ENCODE results near the gene ANXA11. TPM values are rescaled to one million over a fixed set of nuclear protein-coding genes. Genes with fewer than 3 reads are reported as not detected.
A peak's percentile ranks its signal among the peaks of the same experiment; 100 is the strongest.
"Not testable (repeated sequence)": the region's sequence is repeated elsewhere in the genome, so short reads cannot be mapped to it uniquely, and the experiment has no call there.

The ANXA11 gene
- total and polyA plus RNA-seq, 2 donors (not counting 1 experiment from before 2014, with no cell fraction given) = 88.3 to 177 TPM

DNA sequence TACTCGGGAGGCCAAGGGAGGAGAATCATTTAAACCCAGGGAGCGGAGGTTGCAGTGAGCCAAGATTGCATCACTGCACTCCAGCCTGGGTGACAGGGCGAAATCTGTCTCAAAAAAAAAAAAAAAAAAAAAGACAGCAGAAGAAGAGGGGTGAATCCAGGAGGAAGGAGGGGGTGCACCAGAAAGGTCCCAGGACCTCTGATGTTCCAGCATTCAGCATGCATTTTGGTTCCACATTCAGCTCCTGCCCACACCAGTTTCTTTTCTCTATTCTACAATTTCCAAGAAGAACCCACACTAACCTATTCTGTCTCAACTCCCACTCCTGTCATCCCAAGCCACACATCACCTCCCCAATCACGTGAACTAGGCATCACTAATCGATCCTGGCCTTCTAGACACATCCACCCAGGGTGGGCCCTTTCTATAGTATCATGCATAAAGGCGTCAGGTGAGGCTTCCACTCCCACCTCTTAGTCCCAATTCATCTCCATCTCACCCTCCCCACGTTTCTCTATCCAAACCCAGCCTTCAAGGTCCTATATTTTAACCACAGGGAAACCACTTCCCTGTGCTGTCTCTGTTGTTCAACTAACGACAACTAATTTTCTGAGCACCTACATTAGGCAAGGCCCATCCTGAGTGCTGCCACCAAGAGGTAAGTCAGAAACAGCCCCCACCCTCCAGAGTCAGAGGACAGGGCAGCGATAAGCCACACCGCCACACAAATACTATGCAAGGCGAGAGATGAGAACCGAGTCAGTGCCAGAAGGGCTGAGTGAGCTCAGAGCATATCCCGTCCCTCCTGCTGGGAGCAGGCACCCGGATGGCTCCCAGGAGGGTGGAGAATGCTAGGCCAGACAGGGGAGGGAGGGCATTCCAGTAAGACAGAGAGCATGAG is 2.2 kb downstream of the ANXA11 start:
- Histone ChIP-seq H3K27ac (ENCODE audit: low read length in 2 of 2) (peak overlapping the region in 1 of 2 donors; percentile 91), H3K4me3 (ENCODE audit: control extremely low read depth in 1 of 5, extremely low read depth in 1 of 5, insufficient read depth in 1 of 5, low read depth in 2 of 5, low read length in 4 of 5) (peak overlapping the region; percentile 53 to 90 (median 74)), H2AFZ (ENCODE audit: insufficient read depth, low read depth, low read length, poor library complexity, severe bottlenecking) (peak overlapping the region; percentile 53), H4K20me1 (ENCODE audit: control insufficient read depth, insufficient read depth, low read length, poor library complexity, severe bottlenecking) (peaks cover 61% of the 10 kb centered on the region), H3K4me2 (replicated peaks; ENCODE audit: low read depth, low read length, poor library complexity, severe bottlenecking) (peak overlapping the region; percentile 92), H3K27me3 (replicated peaks in 1 of 4; ENCODE audit: control extremely low read depth in 1 of 4, control insufficient read depth in 3 of 4, insufficient read depth in 4 of 4, low read length in 3 of 4) (no peaks in the 10 kb centered on the region), H3K79me2 (ENCODE audit: control insufficient read depth, insufficient read depth, low read length) (peaks cover 99% of the 10 kb centered on the region), H3K9ac (ENCODE audit: low read length) (peak overlapping the region; percentile 75), H3K4me1 (ENCODE audit: control insufficient read depth in 2 of 2, insufficient read depth in 2 of 2, low read length in 2 of 2) (peaks cover 58 to 64% of the 10 kb centered on the region in 2 donors), H3K36me3 (replicated peaks in 1 of 2; ENCODE audit: control extremely low read depth in 1 of 2, control insufficient read depth in 1 of 2, extremely low read depth in 1 of 2, insufficient read depth in 2 of 2, low read length in 1 of 2) (peaks cover 0 to 18% of the 10 kb centered on the region in 2 experiments), H3K9me3 (ENCODE audit: control extremely low read depth in 1 of 3, control insufficient read depth in 2 of 3, insufficient read depth in 1 of 3, low read length in 2 of 3) (no peaks in the 10 kb centered on the region)
- WGBS (ENCODE audit: insufficient coverage) = 61% methylated on average over 13 of the region's 14 CpGs
- TF ChIP-seq EZH2 (IDR thresholded peaks at IDR 0.05; ENCODE audit: borderline replicate concordance, insufficient read depth, low read depth, low read length, poor library complexity, severe bottlenecking) = no peak
- TF ChIP-seq, protein P1, sequence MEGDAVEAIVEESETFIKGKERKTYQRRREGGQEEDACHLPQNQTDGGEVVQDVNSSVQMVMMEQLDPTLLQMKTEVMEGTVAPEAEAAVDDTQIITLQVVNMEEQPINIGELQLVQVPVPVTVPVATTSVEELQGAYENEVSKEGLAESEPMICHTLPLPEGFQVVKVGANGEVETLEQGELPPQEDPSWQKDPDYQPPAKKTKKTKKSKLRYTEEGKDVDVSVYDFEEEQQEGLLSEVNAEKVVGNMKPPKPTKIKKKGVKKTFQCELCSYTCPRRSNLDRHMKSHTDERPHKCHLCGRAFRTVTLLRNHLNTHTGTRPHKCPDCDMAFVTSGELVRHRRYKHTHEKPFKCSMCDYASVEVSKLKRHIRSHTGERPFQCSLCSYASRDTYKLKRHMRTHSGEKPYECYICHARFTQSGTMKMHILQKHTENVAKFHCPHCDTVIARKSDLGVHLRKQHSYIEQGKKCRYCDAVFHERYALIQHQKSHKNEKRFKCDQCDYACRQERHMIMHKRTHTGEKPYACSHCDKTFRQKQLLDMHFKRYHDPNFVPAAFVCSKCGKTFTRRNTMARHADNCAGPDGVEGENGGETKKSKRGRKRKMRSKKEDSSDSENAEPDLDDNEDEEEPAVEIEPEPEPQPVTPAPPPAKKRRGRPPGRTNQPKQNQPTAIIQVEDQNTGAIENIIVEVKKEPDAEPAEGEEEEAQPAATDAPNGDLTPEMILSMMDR (IDR thresholded peaks at IDR 0.05) = peak; percentile 42
- ATAC-seq (ENCODE audit: low read depth) (peak; percentile 44), DNase-seq (peak; percentile 71)
- CTCF ChIA-PET = interaction anchor here (0.7 to 8.3 kb wide), 10 partner anchors 9 to 145 kb away, joined by 4 to 85 read pairs (median 7); no protein-coding TSS in a partner anchor
- peak overlapping the region; percentile 96 for H3K27ac Mint-ChIP-seq
- H3K4me3 Mint-ChIP-seq = peak overlapping the region; percentile 93
- POLR2A ChIA-PET = interaction anchor here (1.0 to 3.9 kb wide), 3 partner anchors 8 to 59 kb away, joined by 4 to 33 read pairs (median 6); no protein-coding TSS in a partner anchor
- peaks cover 68% of the 10 kb centered on the region for H3K4me1 Mint-ChIP-seq
- H3K27me3 Mint-ChIP-seq = no peaks in the 10 kb centered on the region
- H3K9me3 Mint-ChIP-seq (ENCODE audit: insufficient read depth) = no peaks in the 10 kb centered on the region
- intact Hi-C loops (cut with micrococcal nuclease) = loop anchor here (5.0 to 10.0 kb wide), 4 partner anchors 36 to 758 kb away; partner anchors contain the start of genes NUTM2E and ZCCHC24

GRCh38 chr10:80202530-80202929 is 2.8 kb downstream of the ANXA11 start:
- H3K27ac ChIP-seq (ENCODE audit: low read length in 2 of 2); H3K9me3 Mint-ChIP-seq (ENCODE audit: insufficient read depth); H3K27me3 ChIP-seq (replicated peaks in 1 of 4; ENCODE audit: control extremely low read depth in 1 of 4, control insufficient read depth in 3 of 4, insufficient read depth in 4 of 4, low read length in 3 of 4); H3K9ac ChIP-seq (ENCODE audit: low read length); DNase-seq; H3K4me3 ChIP-seq (ENCODE audit: control extremely low read depth in 1 of 5, extremely low read depth in 1 of 5, insufficient read depth in 1 of 5, low read depth in 2 of 5, low read length in 4 of 5); ATAC-seq (ENCODE audit: low read depth); H3K9me3 ChIP-seq (ENCODE audit: control extremely low read depth in 1 of 3, control insufficient read depth in 2 of 3, insufficient read depth in 1 of 3, low read length in 2 of 3); H3K27me3 Mint-ChIP-seq; H2AFZ ChIP-seq (ENCODE audit: insufficient read depth, low read depth, low read length, poor library complexity, severe bottlenecking): not testable (repeated sequence)
- intact Hi-C loops (cut with micrococcal nuclease) = loop anchor here (5.0 to 10.0 kb wide), 4 partner anchors 35 to 758 kb away; partner anchors contain the start of genes NUTM2E and ZCCHC24
- Mint-ChIP-seq H3K27ac (peak overlapping the region; percentile 28), H3K4me1 (peaks cover 72% of the 10 kb centered on the region), H3K4me3 (peak overlapping the region; percentile 46)
- ChIA-PET CTCF (interaction anchor here (1.2 to 8.3 kb wide), 4 partner anchors 8 to 58 kb away, joined by 6 to 85 read pairs (median 16); no protein-coding TSS in a partner anchor), POLR2A (interaction anchor here (3.9 kb wide), 1 partner anchor 15 kb away, joined by 33 read pairs; no protein-coding TSS in a partner anchor)
- Histone ChIP-seq H4K20me1 (ENCODE audit: control insufficient read depth, insufficient read depth, low read length, poor library complexity, severe bottlenecking) (peaks cover 68% of the 10 kb centered on the region), H3K4me1 (ENCODE audit: control insufficient read depth in 2 of 2, insufficient read depth in 2 of 2, low read length in 2 of 2) (peaks cover 62 to 70% of the 10 kb centered on the region in 2 donors), H3K36me3 (replicated peaks in 1 of 2; ENCODE audit: control extremely low read depth in 1 of 2, control insufficient read depth in 1 of 2, extremely low read depth in 1 of 2, insufficient read depth in 2 of 2, low read length in 1 of 2) (peaks cover 0 to 18% of the 10 kb centered on the region in 2 experiments), H3K79me2 (ENCODE audit: control insufficient read depth, insufficient read depth, low read length) (peaks cover 100% of the 10 kb centered on the region), H3K4me2 (replicated peaks; ENCODE audit: low read depth, low read length, poor library complexity, severe bottlenecking) (peak overlapping the region; percentile 92)
- 83% methylated on average over 2 of the region's 6 CpGs for WGBS (ENCODE audit: insufficient coverage)

All from B cell (primary cell).